Activated T-cell treated with anti-CD3 and anti-CD28 coated beads, Interleukin-2, amount 50 U/mL, for 48 hours (primary cell): ENCODE measurements around the gene GJD4.

Source experiments
- DNase-seq, 2 experiments: peaks; one replicate each; pipeline ENCODE4 v3.0.0-alpha.2; 2020

GJD4 gene

GRCh38 chr10:35579726-35580422, 25.3 kb upstream of the GJD4 start:
- DNase-seq: no peak

- DNase-seq: no peak
Observed at GRCh38 chr10:35580423-35580770, 24.7 kb upstream of the GJD4 start.

- no peak for DNase-seq
Observed at GRCh38 chr10:35581655-35582054, 23.5 kb upstream of the GJD4 start.

- DNase-seq: no peak
Observed at GRCh38 chr10:35584946-35585345, 20.2 kb upstream of the GJD4 start.

GRCh38 chr10:35585356-35585755, 19.8 kb upstream of the GJD4 start:
- no peak for DNase-seq

GRCh38 chr10:35585903-35586535, 19.1 kb upstream of the GJD4 start:
- no peak for DNase-seq

- no peak for DNase-seq
Observed at GRCh38 chr10:35588836-35589235, 16.3 kb upstream of the GJD4 start.

GRCh38 chr10:35592441-35592840, 12.7 kb upstream of the GJD4 start:
- no peak for DNase-seq

- DNase-seq: no peak
Observed at GRCh38 chr10:35594115-35595079, 10.7 kb upstream of the GJD4 start.

GRCh38 chr10:35595106-35595505, 10.0 kb upstream of the GJD4 start:
- DNase-seq: no peak

- no peak for DNase-seq
Observed at GRCh38 chr10:35598379-35598778, 6.8 kb upstream of the GJD4 start.

- no peak for DNase-seq
Observed at GRCh38 chr10:35600193-35600592, 4.9 kb upstream of the GJD4 start.

GRCh38 chr10:35606430-35606829, 1.3 kb downstream of the GJD4 start:
- DNase-seq: no peak

GRCh38 chr10:35607475-35608327, 2.6 kb downstream of the GJD4 start:
- DNase-seq: peak; percentile 19 to 25

- no peak for DNase-seq
Observed at GRCh38 chr10:35608328-35608672, 3.2 kb downstream of the GJD4 start.

GRCh38 chr10:35611750-35612149, 6.6 kb downstream of the GJD4 start:
- DNase-seq: no peak

- no peak for DNase-seq
Observed at GRCh38 chr10:35612385-35613106, 7.4 kb downstream of the GJD4 start.

GRCh38 chr10:35613107-35613440, 7.9 kb downstream of the GJD4 start:
- no peak for DNase-seq

- no peak for DNase-seq
Observed at GRCh38 chr10:35613597-35614226, 8.6 kb downstream of the GJD4 start.

- no peak for DNase-seq
Observed at GRCh38 chr10:35614312-35614711, 9.2 kb downstream of the GJD4 start.

GRCh38 chr10:35626971-35627507, 21.9 kb downstream of the GJD4 start:
- DNase-seq: no peak

- DNase-seq: no peak
Observed at GRCh38 chr10:35631404-35631803, 26.3 kb downstream of the GJD4 start.
